Transverse colon (tissue), 4 donors: ENCODE data around the gene ABCB4. TPM values are rescaled to one million over a fixed set of nuclear protein-coding genes. Genes with fewer than 3 reads are reported as not detected.

Experiments used
- DNase-seq: peaks from one replicate; pipeline ENCODE4 v3.0.0-alpha.2; 2019
- H3K27ac ChIP-seq, 4 donors: fragments of 200-600 bp; sonication (generic); 2 replicates each; pipeline ENCODE4 v1.5.1; 2016 to 2018; ENCODE audit warnings: inconsistent platforms in 4 of 4
- H3K27me3 ChIP-seq: fragments of 200-600 bp; sonication (generic); 2 replicates; pipeline ENCODE4 v1.5.1; 2017; ENCODE audit warnings: inconsistent platforms
- H3K36me3 ChIP-seq, 4 donors: fragments of 200-600 bp; sonication (generic); 2 replicates each; pipeline ENCODE4 v1.5.1; 2017 to 2019; ENCODE audit warnings: inconsistent platforms in 4 of 4
- H3K4me1 ChIP-seq, 4 donors: fragments of 200-600 bp; sonication (generic); 2 replicates each; pipeline ENCODE4 v1.5.1; 2017 to 2020; ENCODE audit warnings: inconsistent platforms in 4 of 4
- H3K4me3 ChIP-seq, 4 donors: fragments of 200-600 bp; sonication (generic); 1 replicate in 1 of 4; 2 replicates in 3 of 4; pipeline versions ENCODE4 v1.5.1 to v1.6.1; 2017 to 2019; ENCODE audit warnings: inconsistent platforms in 4 of 4
- H3K9me3 ChIP-seq, 2 donors: fragments of 200-600 bp; sonication (generic); 2 replicates each; pipeline ENCODE4 v1.5.1; 2017 to 2019; ENCODE audit warnings: inconsistent platforms in 2 of 2
- CTCF ChIP-seq, 5 experiments: fragments of 200-600 bp in 3 of 5; fragments of 450-650 bp in 2 of 5; sonication (generic) in 3 of 5; IDR thresholded peaks; 1 replicate in 2 of 5; 2 replicates in 3 of 5; pipeline ENCODE4 v1.5.1; 2016 to 2017; ENCODE audit warnings: antibody characterized with exemption in 5 of 5, inconsistent platforms in 3 of 5, mild to moderate bottlenecking in 2 of 5, moderate library complexity in 1 of 5
- EP300 ChIP-seq: sonication (generic); formaldehyde crosslinking; IDR thresholded peaks from one replicate; pipeline ENCODE4 v1.6.1; 2017; ENCODE audit warnings: antibody characterized with exemption, low read depth
- POLR2A ChIP-seq: fragments of 450-650 bp; IDR thresholded peaks from one replicate; pipeline ENCODE4 v1.6.1; 2016; ENCODE audit warnings: antibody characterized with exemption, mild to moderate bottlenecking, moderate library complexity
- POLR2AphosphoS5 ChIP-seq, 3 donors: sonication (generic); formaldehyde crosslinking; IDR thresholded peaks; one replicate each; pipeline ENCODE4 v1.6.1; 2016; ENCODE audit warnings: antibody characterized with exemption in 3 of 3
- WGBS, 2 donors: methylation state at CpG; one replicate each; pipeline ENCODE4 v1.1.5; 2018; ENCODE audit warnings: low coverage in 1 of 2; 5-methylcytosine and 5-hydroxymethylcytosine counted together
- in situ Hi-C, 4 donors: fragments of 200-750 bp; cut with MboI; loops; one replicate each; pipeline versions ENCODE4 v1.15.0 to v1.15.1; 2017; ENCODE audit warnings: low sequenced_read_pairs in 3 of 4, low pct_ligation_motif_present in 1 of 4, low pct_unique_long_range_greater_than_20kb in 1 of 4
- intact Hi-C: fragments of 100-400 bp; cut with DNase I; formaldehyde crosslinking; loops from one replicate; pipeline ENCODE4 v1.15.1; 2023; ENCODE audit warnings: low total_unique reads
- total RNA-seq, 4 donors: library from RNA; depleted of rRNA; stranded (reverse); fragments of >200 nt; gene quantifications; one replicate each; pipeline ENCODE4 v1.1.0, GENCODE V29; 2016

Gene ABCB4
- 10 to 100 TPM in 1 of 4 donors, 1 to 10 TPM in 2, not detected in 1; 1.1 to 16.1 (median 2.5) TPM for total RNA-seq

GRCh38 chr7:87475359-87476178, at the start of gene ABCB4:
TSS of gene ABCB4 (minus strand) at chr7:87475680. CDS start at chr7:87475465, 215 bp downstream.
- WGBS, 2 donors = 10% methylated on average over 50 of the region's 80 CpGs; no CpG with 5 or more reads in 1 of the 2 donors
- in situ Hi-C loops (no loop called here), intact Hi-C loops (no loop called here)
- peak; percentile 10 for DNase-seq
- TF ChIP-seq POLR2A (no peak), CTCF (IDR thresholded peaks at IDR 0.05) (no peak), POLR2AphosphoS5 (IDR thresholded peaks at IDR 0.05) (no peak), EP300 (no peak)
- Histone ChIP-seq H3K4me1 (peaks cover 0 to 21% (median 14%) of the 10 kb centered on the region in 4 donors), H3K36me3 (no peaks in the 10 kb centered on the region), H3K27me3 (peaks cover 8% of the 10 kb centered on the region), H3K9me3 (no peaks in the 10 kb centered on the region), H3K27ac (peak within 1 kb of the TSS in 3 of 4 donors; percentile 9 to 13 (median 13)), H3K4me3 (peak within 1 kb of the TSS; percentile 4 to 53 (median 44))

DNA sequence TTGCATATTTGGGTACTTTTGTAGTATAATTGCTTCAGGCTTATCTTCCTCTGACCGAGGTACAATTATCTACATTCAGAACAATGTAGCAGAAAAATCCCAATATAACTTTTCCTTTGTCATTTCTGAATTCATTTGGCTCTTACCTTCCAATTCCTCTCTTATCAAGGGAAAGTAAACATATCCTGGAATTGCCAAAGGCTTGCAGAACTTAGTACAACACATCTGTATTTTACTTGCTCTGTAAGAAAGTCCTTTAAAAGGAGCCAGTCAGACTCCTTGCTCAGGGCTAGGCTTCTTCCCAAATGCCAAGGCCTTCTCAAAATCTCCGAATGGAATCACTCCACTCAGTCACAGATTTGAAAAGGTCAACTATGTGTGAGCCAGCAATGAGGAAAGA, 43.3 kb upstream of the ABCB4 start:
- no peaks in the 10 kb centered on the region for H3K27me3 ChIP-seq
- no peak for TF ChIP-seq POLR2AphosphoS5 (IDR thresholded peaks at IDR 0.05)
- TF ChIP-seq POLR2A = no peak
- no peak for TF ChIP-seq CTCF (IDR thresholded peaks at IDR 0.05)
- no peak for TF ChIP-seq EP300
- DNase-seq = no peak
- 59 to 67% methylated on average over 2 of the region's 2 CpGs for WGBS, 2 donors
- in situ Hi-C loops (loop anchor here in 1 of 4 donors (25.0 kb wide), 1 partner anchor 369 kb away; the partner anchor contains the start of genes DBF4 and SLC25A40), intact Hi-C loops (no loop called here)
- no peaks in the 10 kb centered on the region for H3K36me3 ChIP-seq
- no peak overlapping the region for H3K4me3 ChIP-seq
- H3K9me3 ChIP-seq = no peaks in the 10 kb centered on the region
- H3K27ac ChIP-seq = no peak overlapping the region
- H3K4me1 ChIP-seq = no peaks in the 10 kb centered on the region

DNA sequence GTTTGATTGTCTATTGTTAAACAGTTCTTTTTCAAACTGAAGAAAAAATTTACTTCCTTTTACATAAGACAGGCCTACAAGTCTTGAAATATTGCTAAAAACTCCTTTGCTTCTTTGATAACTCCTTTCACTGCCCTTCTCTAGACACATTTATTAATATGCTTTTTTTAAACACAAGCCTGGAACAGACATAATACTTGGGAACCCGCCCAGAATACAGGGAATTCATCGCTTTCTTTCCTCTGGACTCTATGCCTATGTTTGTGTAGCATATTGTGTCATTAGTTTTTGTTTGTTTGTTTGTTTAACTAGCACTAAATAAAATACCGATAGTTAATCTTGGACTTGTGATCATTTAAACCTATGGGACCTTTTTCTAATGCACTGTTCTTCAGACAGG, 42.4 kb upstream of the ABCB4 start:
- intact Hi-C loops = no loop called here
- 82 to 91% methylated on average over 3 of the region's 3 CpGs for WGBS, 2 donors
- in situ Hi-C loops = loop anchor here in 1 of 4 donors (25.0 kb wide), 1 partner anchor 369 kb away; the partner anchor contains the start of genes DBF4 and SLC25A40

More for the DNA sequence above, 42.4 kb upstream of the ABCB4 start:
- H3K4me1 ChIP-seq = no peaks in the 10 kb centered on the region
- TF ChIP-seq POLR2AphosphoS5 (IDR thresholded peaks at IDR 0.05) (no peak), POLR2A (no peak), CTCF (IDR thresholded peaks at IDR 0.05) (no peak), EP300 (no peak)
- DNase-seq = no peak
- H3K27me3 ChIP-seq = no peaks in the 10 kb centered on the region
- H3K4me3 ChIP-seq = no peak overlapping the region
- no peaks in the 10 kb centered on the region for H3K36me3 ChIP-seq
- H3K27ac ChIP-seq = no peak overlapping the region
- H3K9me3 ChIP-seq = no peaks in the 10 kb centered on the region
